NCI-H774 (cell line): Measurements from ENCODE around the gene HOXC12.

ENCODE experiments used
- DNase-seq: peaks from one replicate; lab custom pipeline; 2025; lab: John Stamatoyannopoulos, UW

The HOXC12 gene

DNA sequence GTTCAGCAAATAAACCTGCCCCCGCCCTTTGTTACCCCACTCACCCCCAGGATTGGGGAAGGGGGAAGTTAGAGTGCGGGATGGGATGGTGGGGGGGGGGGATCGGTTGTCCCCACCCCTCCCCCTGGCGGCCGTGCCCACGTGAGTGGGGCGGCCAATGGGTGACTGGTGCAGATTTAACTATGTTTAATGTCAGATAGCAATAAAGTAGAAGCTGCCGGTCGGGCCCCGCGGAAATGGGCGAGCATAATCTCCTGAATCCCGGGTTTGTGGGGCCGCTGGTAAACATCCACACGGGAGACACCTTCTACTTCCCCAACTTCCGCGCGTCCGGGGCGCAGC, at the start of gene HOXC12:
HOXC12 (plus strand) TSS at position 210 of the 342 bp plus-strand sequence; CDS start at position 237, 27 bp downstream.
- DNase-seq, result no peak

GRCh38 chr12:53907103-53907502, 47.6 kb upstream of the HOXC12 start:
- no peak for DNase-seq

DNA sequence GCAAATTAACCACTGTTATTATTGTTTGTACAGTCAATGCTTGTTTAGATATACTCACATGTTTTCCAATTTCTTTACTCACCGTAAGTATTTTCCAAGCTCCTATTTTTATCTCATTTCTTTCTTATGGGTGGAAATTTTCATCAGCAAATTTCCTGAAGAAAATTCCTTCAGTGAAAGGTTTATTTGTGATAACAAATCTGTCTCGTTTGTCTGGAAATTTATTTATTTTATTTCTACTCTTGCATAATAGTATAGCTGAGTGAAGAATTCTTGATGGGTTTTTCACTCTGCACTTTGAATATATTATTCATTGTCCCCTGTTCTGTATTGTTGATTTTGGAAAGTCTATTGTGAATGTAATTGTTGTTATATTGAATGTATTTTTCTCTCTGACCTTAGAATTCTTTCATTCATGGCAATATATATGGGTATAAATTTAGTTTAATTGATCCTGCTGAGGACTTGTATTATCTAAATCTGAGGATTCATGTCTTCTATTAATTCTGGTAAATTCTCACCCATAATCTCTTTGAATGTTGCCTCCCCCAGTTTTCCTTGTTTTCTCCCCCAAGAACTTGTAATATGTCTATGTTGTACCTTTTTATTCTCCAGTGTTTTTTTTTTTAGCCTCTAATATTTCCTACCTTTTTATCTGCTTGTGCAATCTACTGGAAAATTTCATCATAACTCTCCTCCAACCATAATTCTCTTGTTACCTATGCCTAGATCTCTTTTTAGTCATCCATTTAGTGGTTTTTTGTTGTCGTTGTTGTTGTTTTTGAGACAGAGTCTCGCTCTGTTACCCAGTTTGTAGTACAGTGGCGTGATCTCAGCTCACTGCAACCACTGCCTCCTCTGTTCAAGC, 37.7 kb upstream of the HOXC12 start:
- DNase-seq, result no peak

DNA sequence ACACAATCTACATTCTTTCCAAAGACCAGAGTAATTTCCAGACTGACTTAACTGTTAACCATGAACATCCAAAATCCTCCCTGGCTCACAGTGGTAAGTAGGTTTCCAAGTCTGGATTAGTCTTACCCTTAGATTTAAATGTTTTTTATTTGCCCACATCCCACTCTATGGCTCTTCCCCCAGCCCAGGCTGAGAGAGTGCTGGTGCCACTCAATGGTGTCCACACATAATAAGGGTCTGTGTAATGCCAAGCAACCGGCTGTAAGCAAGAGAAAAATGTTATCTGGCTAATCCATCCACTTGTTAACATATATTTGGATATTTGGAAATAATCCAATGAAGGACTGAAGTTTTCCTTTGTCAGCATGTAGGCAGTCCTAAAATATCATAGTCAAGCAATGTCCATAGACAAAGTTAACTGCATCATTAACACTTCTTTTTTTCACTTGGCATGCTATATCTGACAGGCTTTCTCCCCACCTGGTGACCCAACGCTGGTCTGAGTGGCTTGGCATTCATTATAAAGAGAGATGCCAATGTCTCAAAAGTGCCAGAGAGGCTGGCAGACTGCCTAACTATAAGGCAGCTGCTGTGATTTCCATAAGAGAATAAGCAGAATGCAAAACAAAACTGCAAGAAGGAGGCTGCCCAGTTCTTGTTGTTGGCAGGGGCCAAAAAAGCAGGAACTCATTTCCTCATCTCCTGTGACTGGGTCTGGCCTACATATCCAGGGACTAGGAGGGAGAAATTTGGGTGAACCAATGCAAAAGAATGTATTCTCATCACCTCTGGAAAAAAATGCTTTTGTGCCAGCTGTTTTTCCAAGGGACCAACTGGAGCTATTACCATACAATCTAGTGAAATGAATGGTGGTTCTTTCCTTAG, 29.9 kb upstream of the HOXC12 start:
- no peak for DNase-seq

DNA sequence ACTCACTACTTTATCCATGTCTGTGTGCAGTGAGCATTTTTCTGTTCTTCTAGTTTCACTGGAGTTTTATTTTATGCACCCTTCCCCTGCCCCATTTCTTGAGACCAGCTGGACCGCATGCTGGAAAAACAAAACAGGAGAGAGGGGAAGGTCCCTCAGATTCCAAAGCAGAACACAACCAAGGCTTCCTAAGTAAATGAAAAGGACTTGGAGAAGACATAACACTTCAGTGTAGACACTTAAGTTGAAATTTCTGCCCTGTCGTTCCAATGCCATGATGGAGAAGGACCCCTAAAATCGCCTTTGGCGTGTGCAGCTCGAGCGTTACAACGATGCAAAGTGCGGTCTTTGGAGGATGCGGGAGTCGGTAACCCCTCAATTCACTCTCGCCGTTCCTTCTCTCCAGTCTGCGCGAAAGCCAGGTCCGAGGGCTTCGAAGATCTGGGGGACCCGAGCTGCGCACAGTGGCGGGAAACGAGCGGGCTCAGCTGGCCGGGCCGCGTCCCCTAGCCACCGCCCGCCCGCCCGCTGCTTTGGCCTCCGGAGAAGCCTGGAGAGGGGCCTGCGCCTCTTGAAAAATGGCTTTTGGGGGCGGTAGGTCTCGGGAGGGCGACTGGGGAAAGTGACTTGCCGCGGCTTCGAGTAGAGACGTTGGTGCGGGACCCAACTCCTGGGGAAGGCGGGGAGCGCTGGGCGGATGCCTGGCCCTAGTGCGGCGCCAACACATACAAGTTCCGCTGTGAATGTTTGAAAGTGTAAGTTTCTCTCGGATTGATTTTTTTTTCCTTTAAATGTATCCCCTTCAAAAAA, 27.3 kb upstream of the HOXC12 start:
- DNase-seq, result no peak

DNA sequence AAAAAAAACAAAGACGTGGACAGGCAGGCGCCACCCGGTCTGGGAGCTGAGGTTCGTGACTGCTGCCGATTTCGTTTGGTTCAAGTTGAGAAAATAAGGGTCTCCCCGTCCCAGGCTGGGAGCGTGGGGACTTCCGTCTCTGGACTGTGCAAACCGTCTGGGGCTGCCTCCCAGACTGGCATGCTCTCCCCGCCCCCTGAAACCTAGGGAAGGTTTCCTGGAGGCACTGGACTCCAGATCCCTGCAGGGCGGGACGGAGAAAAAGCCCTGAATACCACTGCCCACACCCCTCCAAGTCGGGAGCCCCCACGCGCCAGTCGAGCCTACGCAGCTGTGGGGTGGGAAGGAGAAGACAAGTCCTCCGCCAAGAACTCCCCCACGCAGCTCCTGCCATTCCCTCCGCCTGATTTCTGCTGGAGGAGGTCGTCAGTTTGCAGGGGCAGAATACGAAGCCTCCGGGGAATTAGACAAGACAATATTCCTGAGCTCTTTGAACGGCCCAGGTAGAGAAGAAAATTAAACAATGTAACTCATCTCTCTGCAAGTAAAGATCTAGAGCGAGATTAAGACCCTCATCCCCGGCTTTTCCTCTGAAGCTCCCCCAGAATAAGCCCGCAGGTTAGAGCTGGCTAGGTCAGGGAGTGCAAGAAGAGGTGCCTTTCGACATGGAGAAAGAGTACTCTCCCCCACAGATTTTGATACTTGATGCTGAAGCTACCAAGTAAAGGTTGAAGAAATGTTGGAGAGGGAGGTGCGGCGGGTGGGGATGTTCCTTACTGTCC, 26.5 kb upstream of the HOXC12 start:
- no peak for DNase-seq

GRCh38 chr12:53929527-53929926, 25.2 kb upstream of the HOXC12 start:
- no peak for DNase-seq

- DNase-seq, result no peak
These were observed 24.0 kb upstream of the HOXC12 start for GRCh38 chr12:53930591-53931255.

- no peak for DNase-seq
These were observed 22.7 kb upstream of the HOXC12 start for GRCh38 chr12:53931844-53932581.

- no peak for DNase-seq
These were observed 21.8 kb upstream of the HOXC12 start for GRCh38 chr12:53932915-53933314.

DNA sequence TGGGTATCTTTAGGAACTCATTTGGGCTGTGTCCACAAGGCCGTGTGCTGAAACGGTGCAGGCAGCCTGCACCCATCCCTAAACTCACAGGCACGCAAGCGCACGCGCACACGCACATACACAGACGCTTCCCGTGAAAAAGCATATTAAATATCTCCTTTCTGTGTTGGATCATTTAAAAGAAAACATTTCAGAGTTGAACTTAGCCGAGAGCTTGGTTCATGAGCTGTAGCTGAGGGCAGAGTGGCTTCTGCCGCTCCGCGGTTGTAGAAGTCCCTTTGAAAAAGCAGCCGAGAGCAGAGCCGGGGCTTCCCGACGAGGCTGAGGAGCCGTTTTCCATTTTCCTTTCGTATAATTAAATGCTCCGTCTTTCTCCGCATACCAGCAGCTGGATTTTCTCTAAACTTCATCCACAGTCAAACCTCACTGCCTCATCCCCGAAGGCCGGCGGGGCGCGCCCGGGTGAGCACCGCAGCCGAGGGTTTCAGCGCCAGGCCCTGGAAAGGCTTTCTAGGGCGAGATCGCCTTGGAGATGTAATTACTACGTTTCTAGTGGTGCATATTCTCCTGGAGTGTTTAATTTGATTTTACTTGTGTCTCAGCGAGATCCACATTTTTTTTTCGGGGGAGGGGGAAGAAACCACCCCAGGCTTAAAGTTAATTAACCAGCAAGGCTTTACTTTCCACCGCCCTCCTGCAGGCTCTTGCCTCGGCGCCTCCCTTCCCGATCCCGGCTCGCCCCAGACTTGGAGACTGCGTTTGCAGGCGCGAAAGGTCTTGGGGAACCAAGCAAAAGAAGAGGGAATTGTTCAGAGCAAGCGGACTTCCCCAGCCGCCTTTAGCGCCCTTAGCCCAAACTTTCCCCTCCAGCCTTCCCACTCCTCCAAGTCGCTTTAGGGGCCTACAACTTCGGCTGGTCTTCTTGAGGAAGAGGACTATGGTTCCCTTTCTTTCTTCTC, 19.0 kb upstream of the HOXC12 start:
- DNase-seq, result no peak

DNA sequence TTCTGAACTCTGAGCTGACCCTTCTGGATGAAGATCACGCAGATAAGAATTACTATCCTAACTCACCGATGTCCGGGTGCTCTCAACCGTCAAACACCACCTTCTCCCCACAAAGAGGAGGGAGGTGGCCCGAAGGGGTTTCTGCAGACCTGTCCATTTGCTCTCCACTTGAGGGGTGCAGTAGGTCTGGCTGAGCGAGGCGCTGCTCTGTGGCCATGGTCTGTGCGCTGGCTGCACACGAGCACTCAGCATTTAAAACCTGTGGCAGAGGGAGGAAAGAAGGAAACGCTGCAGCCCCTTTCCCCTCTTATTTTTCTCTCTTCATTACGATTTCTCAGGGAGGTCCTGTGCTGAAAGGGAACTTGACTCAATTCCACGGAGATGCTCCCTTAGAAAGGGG, 17.6 kb upstream of the HOXC12 start:
- no peak for DNase-seq

DNA sequence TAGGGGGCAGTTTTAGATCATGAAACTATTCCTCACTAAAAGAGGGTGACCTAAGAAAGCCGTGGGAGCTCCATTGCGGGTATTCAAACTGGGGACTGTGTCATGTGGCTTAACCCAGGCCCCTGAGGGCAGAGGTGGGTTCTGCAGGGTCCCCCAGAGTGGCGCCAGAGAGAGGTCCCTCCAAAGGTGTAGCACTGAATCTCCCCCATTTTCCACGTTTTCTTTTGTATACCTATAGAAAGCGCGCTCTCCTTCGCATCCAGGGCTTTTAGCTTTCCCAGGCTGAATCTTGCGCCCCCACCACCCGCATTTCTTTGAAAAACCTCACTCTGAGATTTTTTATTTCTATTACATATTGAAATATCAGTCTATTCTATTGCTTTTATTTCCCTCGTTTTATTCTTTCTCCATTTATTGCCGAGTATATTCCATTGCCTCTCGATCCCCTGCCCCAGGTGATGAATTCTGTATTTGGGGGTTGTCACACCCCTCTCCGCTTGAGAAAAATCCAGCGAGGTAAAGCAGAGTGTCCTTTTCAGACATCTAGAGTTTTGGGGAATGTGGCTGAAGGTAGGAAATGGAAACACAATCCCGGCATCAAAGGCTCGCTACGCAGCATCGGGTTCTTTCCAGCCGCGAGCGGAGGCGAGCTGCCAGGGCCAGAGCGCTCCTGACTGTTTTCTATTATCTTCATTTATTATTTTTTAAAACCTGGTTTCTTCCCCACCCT, 16.9 kb upstream of the HOXC12 start:
- no peak for DNase-seq

DNA sequence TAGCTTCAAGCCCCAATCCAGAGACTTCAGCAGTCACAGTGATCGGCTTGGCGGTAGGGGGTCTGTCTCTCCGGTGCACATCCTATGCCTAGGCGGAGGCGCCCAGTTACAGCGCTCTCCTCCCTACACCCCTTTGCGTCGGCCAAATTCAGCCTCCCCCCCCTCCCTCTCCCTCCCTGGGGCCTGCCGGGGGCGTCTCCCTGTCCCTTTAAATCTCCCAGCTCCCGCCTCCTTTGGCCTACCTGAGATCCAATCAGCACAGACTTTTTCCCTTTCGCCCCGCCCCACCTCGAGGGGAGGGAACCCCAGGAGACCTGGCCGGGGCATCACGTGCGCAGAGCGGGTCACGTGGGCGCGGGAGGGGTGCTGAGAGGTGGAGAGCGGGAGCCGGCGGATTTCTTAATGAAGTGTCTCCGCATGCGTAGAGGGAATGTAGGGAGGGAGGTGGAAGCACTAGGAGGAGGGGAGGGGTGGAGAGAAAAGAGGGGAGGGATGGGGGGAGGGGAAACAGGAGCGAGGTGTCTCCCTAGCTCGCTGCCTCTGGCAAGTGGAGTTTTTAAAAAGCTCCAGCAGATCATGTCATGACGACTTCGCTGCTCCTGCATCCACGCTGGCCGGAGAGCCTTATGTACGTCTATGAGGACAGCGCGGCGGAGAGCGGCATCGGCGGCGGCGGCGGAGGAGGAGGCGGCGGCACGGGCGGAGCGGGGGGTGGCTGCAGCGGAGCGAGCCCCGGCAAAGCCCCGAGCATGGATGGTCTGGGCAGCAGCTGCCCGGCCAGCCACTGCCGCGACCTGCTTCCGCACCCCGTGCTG, 16.2 kb upstream of the HOXC12 start, which contains the start of gene HOXC13:
HOXC13 (plus strand) TSS at position 506 of the 815 bp plus-strand sequence; CDS start at position 582, 76 bp downstream.
- DNase-seq, result peak; percentile 99

GRCh38 chr12:53939141-53940108, 15.3 kb upstream of the HOXC12 start:
- DNase-seq, result no peak

GRCh38 chr12:53940443-53941014, 14.2 kb upstream of the HOXC12 start:
- no peak for DNase-seq
